IPS-NIHi7 (cell line): ENCODE results near the gene EFCAB10.
A peak's percentile ranks its signal among the peaks of the same experiment; 100 is the strongest.

Source experiments
- DNase-seq: peaks from one replicate; pipeline ENCODE4 v3.0.0; 2012; ENCODE audit warnings: mixed read lengths; ENCODE audit errors: extremely low spot score

EFCAB10 gene

GRCh38 chr7:105581066-105581811 lies at the start of gene EFCAB10:
Gene EFCAB10 (minus strand): TSS chr7:105581493. CDS start chr7:105581463, 30 bp downstream.
- DNase-seq = peak; percentile 97

- no peak for DNase-seq
Observed at GRCh38 chr7:105625986-105626385, 44.7 kb upstream of the EFCAB10 start.

- DNase-seq = no peak
Observed at GRCh38 chr7:105623906-105624305, 42.6 kb upstream of the EFCAB10 start.

- no peak for DNase-seq
Observed at GRCh38 chr7:105623378-105623777, 42.1 kb upstream of the EFCAB10 start.

- DNase-seq = no peak
Observed at GRCh38 chr7:105622106-105622731, 40.9 kb upstream of the EFCAB10 start.

- DNase-seq = no peak
Observed at GRCh38 chr7:105621617-105622016, 40.3 kb upstream of the EFCAB10 start.

GRCh38 chr7:105621176-105621575 lies 39.9 kb upstream of the EFCAB10 start:
- no peak for DNase-seq

GRCh38 chr7:105619590-105619989 lies 38.3 kb upstream of the EFCAB10 start:
- no peak for DNase-seq

GRCh38 chr7:105618016-105618296 lies 36.7 kb upstream of the EFCAB10 start:
- DNase-seq = no peak

- DNase-seq = no peak
Observed at GRCh38 chr7:105617280-105618015, 36.2 kb upstream of the EFCAB10 start.

- no peak for DNase-seq
Observed at GRCh38 chr7:105614341-105614840, 33.1 kb upstream of the EFCAB10 start.

GRCh38 chr7:105613611-105614330 lies 32.5 kb upstream of the EFCAB10 start:
- no peak for DNase-seq

GRCh38 chr7:105612806-105613205 lies 31.5 kb upstream of the EFCAB10 start:
- no peak for DNase-seq

GRCh38 chr7:105611856-105612775 lies 30.8 kb upstream of the EFCAB10 start:
- DNase-seq = no peak

GRCh38 chr7:105610165-105610930 lies 29.1 kb upstream of the EFCAB10 start:
- no peak for DNase-seq

- DNase-seq = no peak
Observed at GRCh38 chr7:105602325-105603305, 21.3 kb upstream of the EFCAB10 start.

GRCh38 chr7:105600720-105601550 lies 19.6 kb upstream of the EFCAB10 start:
- no peak for DNase-seq

GRCh38 chr7:105599551-105599950 lies 18.3 kb upstream of the EFCAB10 start:
- DNase-seq = no peak
